ENCODE results near the gene TMEM51. TPM values are rescaled to one million over a fixed set of nuclear protein-coding genes. Genes with fewer than 3 reads are reported as not detected.

TMEM51 gene
- total and polyA plus RNA-seq, 2 of the 13 experiments (the other 11 are each of a cell fraction or from before 2014, with no cell fraction given) = 12.2 to 22.3 TPM

- TF ChIP-seq ZNF839 (CRISPR knock-in tag; IDR thresholded peaks at IDR 0.05; ENCODE audit: borderline replicate concordance) = no peak
- peak; percentile 28; the same call in 1 of the 2 replicates for TF ChIP-seq HOXA3 (CRISPR knock-in tag; IDR thresholded peaks at IDR 0.05)
- no peak for TF ChIP-seq RORA (CRISPR knock-in tag; IDR thresholded peaks at IDR 0.05)
- no peak for TF ChIP-seq SOX6 (IDR thresholded peaks at IDR 0.05)
- TF ChIP-seq SOX6 (CRISPR knock-in tag; IDR thresholded peaks at IDR 0.05) = no peak
- TF ChIP-seq ETV5 (CRISPR knock-in tag; IDR thresholded peaks at IDR 0.05; ENCODE audit: borderline replicate concordance) = 0 out of 2 replicates have a peak, but pooled peaks have one; percentile 20
- no peak for TF ChIP-seq ZBTB20 (CRISPR knock-in tag; IDR thresholded peaks at IDR 0.05; ENCODE audit: borderline replicate concordance, low read depth)
- TF ChIP-seq ZNF510 (CRISPR knock-in tag; IDR thresholded peaks at IDR 0.05; ENCODE audit: low read depth) = no peak
- TF ChIP-seq TFDP2 (CRISPR knock-in tag; IDR thresholded peaks at IDR 0.05) = no peak
- no peak for TF ChIP-seq ZMAT3 (CRISPR knock-in tag; conservative IDR thresholded peaks at IDR 0.05)
- no peak for TF ChIP-seq ZNF451 (CRISPR knock-in tag; IDR thresholded peaks at IDR 0.05)
- TF ChIP-seq ZNF512 (CRISPR knock-in tag; IDR thresholded peaks at IDR 0.05) = no peak
- TF ChIP-seq, protein P1, sequence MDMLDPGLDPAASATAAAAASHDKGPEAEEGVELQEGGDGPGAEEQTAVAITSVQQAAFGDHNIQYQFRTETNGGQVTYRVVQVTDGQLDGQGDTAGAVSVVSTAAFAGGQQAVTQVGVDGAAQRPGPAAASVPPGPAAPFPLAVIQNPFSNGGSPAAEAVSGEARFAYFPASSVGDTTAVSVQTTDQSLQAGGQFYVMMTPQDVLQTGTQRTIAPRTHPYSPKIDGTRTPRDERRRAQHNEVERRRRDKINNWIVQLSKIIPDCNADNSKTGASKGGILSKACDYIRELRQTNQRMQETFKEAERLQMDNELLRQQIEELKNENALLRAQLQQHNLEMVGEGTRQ (IDR thresholded peaks at IDR 0.05; ENCODE audit: low read depth, low read length) = no peak
- TF ChIP-seq, protein P1 (CRISPR knock-in tag; IDR thresholded peaks at IDR 0.05; ENCODE audit: borderline replicate concordance) = no peak
- peak; percentile 65; the same call in 1 of the 2 replicates for TF ChIP-seq ZBTB38 (CRISPR knock-in tag; IDR thresholded peaks at IDR 0.05)
- TF ChIP-seq NR2F6 (IDR thresholded peaks at IDR 0.05) = no peak
- TF ChIP-seq NR2F6 (CRISPR knock-in tag; IDR thresholded peaks at IDR 0.05) = peak; percentile 52; the same call in 1 of the 2 replicates
- no peak for TF ChIP-seq HNF4G (IDR thresholded peaks at IDR 0.05; ENCODE audit: borderline replicate concordance, low read depth, low read length)
- no peak for TF ChIP-seq HNF4G (CRISPR knock-in tag; IDR thresholded peaks at IDR 0.05; ENCODE audit: borderline replicate concordance, low read depth)
- TF ChIP-seq JDP2 (CRISPR knock-in tag; IDR thresholded peaks at IDR 0.05; ENCODE audit: borderline replicate concordance) = no peak
- TF ChIP-seq, protein P2, sequence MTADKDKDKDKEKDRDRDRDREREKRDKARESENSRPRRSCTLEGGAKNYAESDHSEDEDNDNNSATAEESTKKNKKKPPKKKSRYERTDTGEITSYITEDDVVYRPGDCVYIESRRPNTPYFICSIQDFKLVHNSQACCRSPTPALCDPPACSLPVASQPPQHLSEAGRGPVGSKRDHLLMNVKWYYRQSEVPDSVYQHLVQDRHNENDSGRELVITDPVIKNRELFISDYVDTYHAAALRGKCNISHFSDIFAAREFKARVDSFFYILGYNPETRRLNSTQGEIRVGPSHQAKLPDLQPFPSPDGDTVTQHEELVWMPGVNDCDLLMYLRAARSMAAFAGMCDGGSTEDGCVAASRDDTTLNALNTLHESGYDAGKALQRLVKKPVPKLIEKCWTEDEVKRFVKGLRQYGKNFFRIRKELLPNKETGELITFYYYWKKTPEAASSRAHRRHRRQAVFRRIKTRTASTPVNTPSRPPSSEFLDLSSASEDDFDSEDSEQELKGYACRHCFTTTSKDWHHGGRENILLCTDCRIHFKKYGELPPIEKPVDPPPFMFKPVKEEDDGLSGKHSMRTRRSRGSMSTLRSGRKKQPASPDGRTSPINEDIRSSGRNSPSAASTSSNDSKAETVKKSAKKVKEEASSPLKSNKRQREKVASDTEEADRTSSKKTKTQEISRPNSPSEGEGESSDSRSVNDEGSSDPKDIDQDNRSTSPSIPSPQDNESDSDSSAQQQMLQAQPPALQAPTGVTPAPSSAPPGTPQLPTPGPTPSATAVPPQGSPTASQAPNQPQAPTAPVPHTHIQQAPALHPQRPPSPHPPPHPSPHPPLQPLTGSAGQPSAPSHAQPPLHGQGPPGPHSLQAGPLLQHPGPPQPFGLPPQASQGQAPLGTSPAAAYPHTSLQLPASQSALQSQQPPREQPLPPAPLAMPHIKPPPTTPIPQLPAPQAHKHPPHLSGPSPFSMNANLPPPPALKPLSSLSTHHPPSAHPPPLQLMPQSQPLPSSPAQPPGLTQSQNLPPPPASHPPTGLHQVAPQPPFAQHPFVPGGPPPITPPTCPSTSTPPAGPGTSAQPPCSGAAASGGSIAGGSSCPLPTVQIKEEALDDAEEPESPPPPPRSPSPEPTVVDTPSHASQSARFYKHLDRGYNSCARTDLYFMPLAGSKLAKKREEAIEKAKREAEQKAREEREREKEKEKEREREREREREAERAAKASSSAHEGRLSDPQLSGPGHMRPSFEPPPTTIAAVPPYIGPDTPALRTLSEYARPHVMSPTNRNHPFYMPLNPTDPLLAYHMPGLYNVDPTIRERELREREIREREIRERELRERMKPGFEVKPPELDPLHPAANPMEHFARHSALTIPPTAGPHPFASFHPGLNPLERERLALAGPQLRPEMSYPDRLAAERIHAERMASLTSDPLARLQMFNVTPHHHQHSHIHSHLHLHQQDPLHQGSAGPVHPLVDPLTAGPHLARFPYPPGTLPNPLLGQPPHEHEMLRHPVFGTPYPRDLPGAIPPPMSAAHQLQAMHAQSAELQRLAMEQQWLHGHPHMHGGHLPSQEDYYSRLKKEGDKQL (CRISPR knock-in tag; IDR thresholded peaks at IDR 0.05; ENCODE audit: low read depth) = no peak
Observed at GRCh38 chr1:15177710-15178166, 24.2 kb downstream of the TMEM51 start (continued).
